ENCODE measurements around the gene ADAMTSL1. TPM values are rescaled to one million over a fixed set of nuclear protein-coding genes. Genes with fewer than 3 reads are reported as not detected.

Gene ADAMTSL1
- total RNA-seq, 1 experiment from 2014 or later, result not detected

- Mint-ChIP-seq H3K27me3 (ENCODE audit: unreplicated experiment) (peaks cover 16% of the 10 kb centered on the region), H3K4me3 (ENCODE audit: low read depth, unreplicated experiment) (no peak overlapping the region), H3K4me1 (ENCODE audit: low read depth, unreplicated experiment) (no peaks in the 10 kb centered on the region), H3K27ac (ENCODE audit: unreplicated experiment) (no peak overlapping the region), H3K9me3 (ENCODE audit: low read depth, unreplicated experiment) (no peaks in the 10 kb centered on the region), H3K36me3 (ENCODE audit: insufficient read depth, unreplicated experiment) (no peaks in the 10 kb centered on the region)
- no peak for DNase-seq
- BruUV-seq (replicated peaks), result no TSS peak
- CTCF ChIA-PET, result interaction anchor here (0.6 kb wide), 1 partner anchor 1219 kb away, joined by 7 read pairs; no protein-coding TSS in a partner anchor
- intact Hi-C loops (cut with micrococcal nuclease; ENCODE audit: unreplicated experiment), result no loop called here
- TF ChIP-seq CTCF (IDR thresholded peaks at IDR 0.05; ENCODE audit: unreplicated experiment), result no peak
These were observed 302.0 kb downstream of the ADAMTSL1 start for GRCh38 chr9:18775930-18776329.

DNA sequence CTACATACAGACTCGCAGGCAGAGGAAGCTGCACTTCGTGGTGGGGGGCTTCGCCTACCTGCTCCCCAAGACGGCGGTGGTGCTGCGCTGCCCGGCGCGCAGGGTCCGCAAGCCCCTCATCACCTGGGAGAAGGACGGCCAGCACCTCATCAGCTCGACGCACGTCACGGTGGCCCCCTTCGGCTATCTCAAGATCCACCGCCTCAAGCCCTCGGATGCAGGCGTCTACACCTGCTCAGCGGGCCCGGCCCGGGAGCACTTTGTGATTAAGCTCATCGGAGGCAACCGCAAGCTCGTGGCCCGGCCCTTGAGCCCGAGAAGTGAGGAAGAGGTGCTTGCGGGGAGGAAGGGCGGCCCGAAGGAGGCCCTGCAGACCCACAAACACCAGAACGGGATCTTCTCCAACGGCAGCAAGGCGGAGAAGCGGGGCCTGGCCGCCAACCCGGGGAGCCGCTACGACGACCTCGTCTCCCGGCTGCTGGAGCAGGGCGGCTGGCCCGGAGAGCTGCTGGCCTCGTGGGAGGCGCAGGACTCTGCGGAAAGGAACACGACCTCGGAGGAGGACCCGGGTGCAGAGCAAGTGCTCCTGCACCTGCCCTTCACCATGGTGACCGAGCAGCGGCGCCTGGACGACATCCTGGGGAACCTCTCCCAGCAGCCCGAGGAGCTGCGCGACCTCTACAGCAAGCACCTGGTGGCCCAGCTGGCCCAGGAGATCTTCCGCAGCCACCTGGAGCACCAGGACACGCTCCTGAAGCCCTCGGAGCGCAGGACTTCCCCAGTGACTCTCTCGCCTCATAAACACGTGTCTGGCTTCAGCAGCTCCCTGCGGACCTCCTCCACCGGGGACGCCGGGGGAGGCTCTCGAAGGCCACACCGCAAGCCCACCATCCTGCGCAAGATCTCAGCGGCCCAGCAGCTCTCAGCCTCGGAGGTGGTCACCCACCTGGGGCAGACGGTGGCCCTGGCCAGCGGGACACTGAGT, 303.2 kb downstream of the ADAMTSL1 start:
- H3K9me3 Mint-ChIP-seq (ENCODE audit: low read depth, unreplicated experiment), result no peaks in the 10 kb centered on the region
- CTCF ChIA-PET, result no interaction called here
- no peaks in the 10 kb centered on the region for H3K36me3 Mint-ChIP-seq (ENCODE audit: insufficient read depth, unreplicated experiment)
- H3K27ac Mint-ChIP-seq (ENCODE audit: unreplicated experiment), result no peak overlapping the region
- DNase-seq, result no peak
- H3K4me3 Mint-ChIP-seq (ENCODE audit: low read depth, unreplicated experiment), result no peak overlapping the region
- TF ChIP-seq CTCF (IDR thresholded peaks at IDR 0.05; ENCODE audit: unreplicated experiment), result no peak
- H3K27me3 Mint-ChIP-seq (ENCODE audit: unreplicated experiment), result peaks cover 8% of the 10 kb centered on the region
- intact Hi-C loops (cut with micrococcal nuclease; ENCODE audit: unreplicated experiment), result no loop called here
- BruUV-seq (replicated peaks), result no TSS peak
- H3K4me1 Mint-ChIP-seq (ENCODE audit: low read depth, unreplicated experiment), result no peaks in the 10 kb centered on the region

DNA sequence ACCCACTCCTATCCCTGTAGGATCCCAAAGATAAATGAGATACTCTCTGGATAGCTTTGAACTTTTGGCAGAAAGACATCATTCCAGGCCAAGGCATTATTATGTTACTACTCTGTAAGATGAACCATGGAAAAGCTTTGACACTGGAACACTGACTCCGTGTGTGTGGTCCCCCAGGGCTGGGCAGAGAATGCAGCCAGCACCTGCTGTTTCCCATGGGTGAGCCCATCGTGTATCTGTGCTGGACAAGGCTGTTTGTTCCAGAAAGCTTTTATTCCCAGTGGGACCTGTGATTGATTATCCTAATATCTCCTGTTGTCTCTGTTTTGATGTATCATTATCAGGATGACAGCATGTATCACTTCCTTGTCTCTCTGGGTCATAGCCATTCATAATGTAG, 304.2 kb downstream of the ADAMTSL1 start:
- CTCF ChIA-PET, result no interaction called here
- no peaks in the 10 kb centered on the region for H3K9me3 Mint-ChIP-seq (ENCODE audit: low read depth, unreplicated experiment)
- DNase-seq, result no peak

GRCh38 chr9:18778846-18779245, 304.9 kb downstream of the ADAMTSL1 start:
- no peaks in the 10 kb centered on the region for H3K36me3 Mint-ChIP-seq (ENCODE audit: insufficient read depth, unreplicated experiment)
- no peak for TF ChIP-seq CTCF (IDR thresholded peaks at IDR 0.05; ENCODE audit: unreplicated experiment)
- no TSS peak for BruUV-seq (replicated peaks)
- CTCF ChIA-PET, result no interaction called here
- H3K4me3 Mint-ChIP-seq (ENCODE audit: low read depth, unreplicated experiment), result no peak overlapping the region
- H3K9me3 Mint-ChIP-seq (ENCODE audit: low read depth, unreplicated experiment), result no peaks in the 10 kb centered on the region
- no peaks in the 10 kb centered on the region for H3K4me1 Mint-ChIP-seq (ENCODE audit: low read depth, unreplicated experiment)
- no peak overlapping the region for H3K27ac Mint-ChIP-seq (ENCODE audit: unreplicated experiment)
- no peak for DNase-seq
- intact Hi-C loops (cut with micrococcal nuclease; ENCODE audit: unreplicated experiment), result no loop called here
- peaks cover 19% of the 10 kb centered on the region for H3K27me3 Mint-ChIP-seq (ENCODE audit: unreplicated experiment)

More for the DNA sequence above, 304.2 kb downstream of the ADAMTSL1 start:
- H3K27me3 Mint-ChIP-seq (ENCODE audit: unreplicated experiment), result peaks cover 14% of the 10 kb centered on the region
- intact Hi-C loops (cut with micrococcal nuclease; ENCODE audit: unreplicated experiment), result no loop called here
- no peak overlapping the region for H3K4me3 Mint-ChIP-seq (ENCODE audit: low read depth, unreplicated experiment)
- no TSS peak for BruUV-seq (replicated peaks)
- no peaks in the 10 kb centered on the region for H3K4me1 Mint-ChIP-seq (ENCODE audit: low read depth, unreplicated experiment)
- H3K36me3 Mint-ChIP-seq (ENCODE audit: insufficient read depth, unreplicated experiment), result no peaks in the 10 kb centered on the region
- no peak for TF ChIP-seq CTCF (IDR thresholded peaks at IDR 0.05; ENCODE audit: unreplicated experiment)
- H3K27ac Mint-ChIP-seq (ENCODE audit: unreplicated experiment), result no peak overlapping the region
